Kidney epithelial cell (primary cell): ENCODE measurements around the gene BIK. TPM values are rescaled to one million over a fixed set of nuclear protein-coding genes. Genes with fewer than 3 reads are reported as not detected.

Experiments used
- DNase-seq: peaks from one replicate; pipeline ENCODE4 v3.0.0-alpha.2; 2010; ENCODE audit warnings: low read depth
- H3K27me3 ChIP-seq: 2 replicates; pipeline ENCODE4 v1.6.0; 2011; ENCODE audit warnings: low read length; ENCODE audit not compliant: control insufficient read depth, insufficient read depth
- H3K36me3 ChIP-seq: 2 replicates; pipeline ENCODE4 v1.5.1; 2011; ENCODE audit warnings: low read length; ENCODE audit not compliant: control insufficient read depth, insufficient read depth
- H3K4me3 ChIP-seq: 2 replicates; pipeline ENCODE4 v1.5.1; 2011; ENCODE audit warnings: low read depth, mild to moderate bottlenecking, control low read depth, low read length
- CTCF ChIP-seq: IDR thresholded peaks from 2 replicates; pipeline ENCODE4 v1.5.1; 2011; ENCODE audit warnings: mild to moderate bottlenecking, moderate library complexity, low read length, control low read depth, inconsistent platforms; ENCODE audit not compliant: insufficient read depth, poor library complexity, severe bottlenecking
- total RNA-seq: library from RNA; depleted of rRNA; stranded (reverse); fragments of >200 nt; gene quantifications from 2 replicates; pipeline ENCODE4 v1.2.3, GENCODE V29; 2015

BIK gene
- total RNA-seq, 1 donor from 2014 or later = 31.3 TPM

- no peak overlapping the region for H3K4me3 ChIP-seq
- DNase-seq = no peak
- TF ChIP-seq CTCF = no peak
- peaks cover 1% of the 10 kb centered on the region for H3K36me3 ChIP-seq
- no peaks in the 10 kb centered on the region for H3K27me3 ChIP-seq
Observed at GRCh38 chr22:43169310-43170130, 59.0 kb downstream of the BIK start.

- no peak for DNase-seq
- Histone ChIP-seq H3K36me3 (peaks cover 1% of the 10 kb centered on the region), H3K27me3 (no peaks in the 10 kb centered on the region), H3K4me3 (no peak overlapping the region)
- no peak for TF ChIP-seq CTCF
Observed at GRCh38 chr22:43170131-43170480, 59.6 kb downstream of the BIK start.

- Histone ChIP-seq H3K36me3 (peaks cover 1% of the 10 kb centered on the region), H3K27me3 (no peaks in the 10 kb centered on the region), H3K4me3 (no peak overlapping the region)
- TF ChIP-seq CTCF = no peak
- no peak for DNase-seq
Observed at GRCh38 chr22:43171019-43171491, 60.5 kb downstream of the BIK start.

GRCh38 chr22:43171607-43172006 is 61.1 kb downstream of the BIK start:
- Histone ChIP-seq H3K36me3 (peaks cover 1% of the 10 kb centered on the region), H3K4me3 (no peak overlapping the region), H3K27me3 (no peaks in the 10 kb centered on the region)
- no peak for TF ChIP-seq CTCF
- DNase-seq = no peak

- Histone ChIP-seq H3K27me3 (no peaks in the 10 kb centered on the region), H3K4me3 (no peak overlapping the region), H3K36me3 (peaks cover 1% of the 10 kb centered on the region)
- TF ChIP-seq CTCF = no peak
- DNase-seq = no peak
Observed at GRCh38 chr22:43172191-43172590, 61.6 kb downstream of the BIK start.

- Histone ChIP-seq H3K36me3 (peaks cover 5% of the 10 kb centered on the region), H3K27me3 (no peaks in the 10 kb centered on the region), H3K4me3 (no peak overlapping the region)
- TF ChIP-seq CTCF = no peak
- no peak for DNase-seq
Observed at GRCh38 chr22:43173566-43173965, 63.0 kb downstream of the BIK start.
